GM21786 (cell line): ENCODE measurements around the gene MTTP.

ENCODE experiments used
- ATAC-seq: cut with Tn5 transposase; IDR thresholded peaks from one replicate; pipeline ENCODE4 v1.9.1; 2021; ENCODE audit not compliant: unreplicated experiment

Gene MTTP

GRCh38 chr4:99665983-99666382, 91.4 kb downstream of the MTTP start:
- no peak for ATAC-seq

- no peak for ATAC-seq
Observed at GRCh38 chr4:99668472-99668871, 93.8 kb downstream of the MTTP start.

DNA sequence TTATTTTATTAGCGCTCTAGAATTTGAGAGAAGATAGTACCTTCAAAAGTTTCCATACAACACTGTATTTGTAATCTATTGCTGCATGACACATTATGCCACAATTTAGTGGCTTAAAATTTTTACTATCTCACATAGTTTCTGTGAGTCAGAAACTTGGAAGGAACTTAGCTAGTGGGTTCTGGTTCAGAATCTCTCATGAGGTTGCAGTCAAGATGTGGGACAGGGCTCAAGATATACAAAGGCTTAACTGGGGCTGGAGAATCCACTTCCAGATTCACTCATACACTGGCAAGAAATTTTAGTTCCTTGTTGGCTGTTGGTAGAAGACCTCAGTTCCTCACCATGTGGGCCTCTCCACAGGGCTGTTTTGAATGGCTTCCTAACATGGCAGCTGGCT, 94.5 kb downstream of the MTTP start:
- ATAC-seq = no peak

DNA sequence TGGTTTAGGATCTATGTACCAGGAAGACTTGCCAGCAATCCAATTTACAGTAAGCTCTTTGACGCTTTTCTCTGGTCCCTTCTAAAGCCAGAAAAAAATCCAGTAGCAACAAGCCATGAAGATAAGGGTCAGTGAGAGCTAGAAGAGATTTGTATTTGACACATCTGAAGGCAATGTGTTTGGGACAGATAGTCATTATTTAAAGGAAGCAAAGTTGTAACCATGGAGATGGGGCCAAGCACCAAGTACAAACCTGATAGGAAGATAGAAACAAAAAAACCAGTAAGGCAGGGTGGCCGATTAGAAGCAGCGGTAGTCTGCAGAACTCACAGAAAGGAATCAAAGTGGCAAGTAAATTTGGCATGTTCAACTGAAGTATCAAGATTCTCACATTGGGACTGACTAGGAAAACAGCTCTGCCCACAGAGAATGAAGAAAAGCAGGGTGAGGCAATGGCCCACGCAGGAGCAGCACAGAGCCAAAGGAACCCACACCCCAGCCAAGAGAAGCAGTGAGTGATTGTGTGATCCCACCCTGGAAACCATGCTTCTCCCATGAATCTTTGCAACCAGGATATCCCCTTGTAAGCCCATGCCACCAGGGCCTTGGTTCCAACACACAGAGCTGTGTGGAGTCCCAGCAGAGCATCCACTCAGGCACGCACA, 95.9 kb downstream of the MTTP start:
- no peak for ATAC-seq
